MM.1S (cell line): Measurements from ENCODE around the gene SDHB.

ENCODE experiments used
- CTCF ChIP-seq: fragments of 300-600 bp; sonication (generic); IDR thresholded peaks from 2 replicates; pipeline ENCODE4 v1.5.1; 2016; ENCODE audit warnings: antibody characterized with exemption, low read length, mixed read lengths
- EZH2 ChIP-seq: fragments of 300-600 bp; sonication (generic); optimal IDR thresholded peaks from 2 replicates; pipeline ENCODE3; 2017; ENCODE audit warnings: low read depth, mild to moderate bottlenecking, antibody characterized with exemption, low read length, mixed read lengths
- EZH2phosphoT487 ChIP-seq: fragments of 300-600 bp; sonication (generic); IDR thresholded peaks from 2 replicates; pipeline ENCODE4 v1.6.1; 2018; ENCODE audit warnings: antibody characterized with exemption, low read length

- TF ChIP-seq CTCF (no peak), EZH2 (no peak), EZH2phosphoT487 (no peak)
Measured at GRCh38 chr1:16976966-16977365, 76.9 kb downstream of the SDHB start.
